ENCODE measurements around the gene PRKAG2.

Gene PRKAG2

DNA sequence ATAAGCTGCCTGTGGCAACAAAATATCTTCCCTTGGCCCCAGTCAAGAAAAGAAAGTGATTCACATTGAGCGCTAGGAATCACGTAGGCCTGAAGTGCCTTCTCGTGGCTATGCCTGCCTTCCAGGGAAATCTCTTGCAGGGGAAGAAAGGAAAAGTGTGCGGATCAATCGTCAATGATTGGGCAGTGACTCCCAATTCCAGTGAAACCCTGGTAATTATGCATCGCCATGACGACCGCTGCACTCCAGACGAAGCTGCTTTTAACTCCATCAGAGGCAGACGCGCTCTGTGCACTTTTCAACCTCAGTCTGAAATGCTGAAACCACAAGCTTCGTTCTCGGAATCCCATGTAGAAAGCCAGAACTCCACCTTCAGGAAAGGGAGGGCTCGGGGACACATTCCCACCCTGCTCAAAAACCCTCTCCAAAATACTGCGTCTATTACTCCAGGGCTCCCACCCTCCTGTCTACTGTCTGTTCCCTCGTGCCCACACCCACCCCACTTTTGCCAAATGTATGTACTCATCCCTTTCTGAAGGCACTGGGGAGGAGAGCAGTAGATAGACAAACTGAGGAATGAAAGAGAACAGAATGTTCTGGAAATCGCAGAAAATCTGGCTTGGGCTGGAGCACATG, 24.2 kb upstream of the PRKAG2 start:
- no peak for DNase-seq (ENCODE audit: low read depth)

DNA sequence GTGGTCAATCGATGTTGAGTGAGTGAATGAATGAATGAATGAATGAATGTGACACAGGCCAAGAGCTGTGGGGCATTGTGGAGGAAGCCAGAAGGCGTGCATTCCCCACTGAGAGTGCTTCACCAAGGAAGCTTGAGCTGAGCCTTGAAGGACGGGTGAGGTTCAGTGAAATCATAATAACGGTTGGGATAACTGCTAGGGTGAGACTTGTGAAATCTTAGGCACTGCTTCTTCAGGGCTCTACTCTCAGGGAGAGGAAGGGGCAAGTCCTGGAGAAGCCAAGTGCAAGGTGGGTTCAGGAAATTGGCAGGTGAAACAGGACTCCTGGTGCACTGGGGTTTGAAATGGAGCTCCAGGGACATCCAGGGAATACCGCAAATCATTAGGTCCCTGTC, 23.7 kb upstream of the PRKAG2 start:
- no peak for DNase-seq (ENCODE audit: low read depth)

DNA sequence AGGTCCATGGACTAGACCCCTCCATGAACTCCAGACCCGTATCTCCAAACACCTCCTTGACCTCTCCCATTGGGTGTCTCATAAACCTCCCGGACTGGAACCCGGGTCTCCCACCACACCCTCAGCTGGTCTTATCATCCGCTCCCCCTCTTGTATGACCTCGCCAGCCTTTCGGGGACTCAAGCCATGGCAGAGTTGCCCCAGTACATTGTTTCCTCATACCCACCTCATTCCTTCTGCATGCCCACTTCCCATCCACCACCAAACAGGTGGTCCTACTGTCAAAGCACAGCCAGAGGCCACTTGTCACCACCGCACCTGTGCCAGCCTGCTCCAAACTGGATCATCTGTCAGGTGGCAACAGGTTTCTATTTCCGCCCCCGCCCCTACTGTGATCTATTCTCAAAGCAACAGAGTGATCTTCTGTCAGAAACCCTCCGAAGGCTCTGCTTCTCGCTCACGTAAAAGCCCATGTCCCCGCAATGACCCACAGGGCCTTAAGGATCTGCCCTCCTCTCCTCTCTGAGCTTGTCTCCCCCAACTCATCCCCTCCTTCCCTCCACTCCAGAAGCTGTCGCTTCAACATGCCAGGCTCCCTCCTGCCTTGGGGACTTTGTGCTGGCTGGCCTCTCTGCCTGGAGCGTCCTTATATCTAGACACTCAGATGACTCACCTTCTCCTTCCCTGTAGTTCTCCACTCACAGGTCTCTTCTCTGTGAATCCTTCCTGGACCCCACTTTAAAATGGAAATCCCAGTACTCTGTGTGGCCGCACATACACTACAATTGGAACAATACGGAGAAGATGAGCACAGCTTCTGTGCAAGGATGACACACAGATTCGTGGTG, 22.8 kb upstream of the PRKAG2 start:
- no peak for DNase-seq (ENCODE audit: low read depth)

DNA sequence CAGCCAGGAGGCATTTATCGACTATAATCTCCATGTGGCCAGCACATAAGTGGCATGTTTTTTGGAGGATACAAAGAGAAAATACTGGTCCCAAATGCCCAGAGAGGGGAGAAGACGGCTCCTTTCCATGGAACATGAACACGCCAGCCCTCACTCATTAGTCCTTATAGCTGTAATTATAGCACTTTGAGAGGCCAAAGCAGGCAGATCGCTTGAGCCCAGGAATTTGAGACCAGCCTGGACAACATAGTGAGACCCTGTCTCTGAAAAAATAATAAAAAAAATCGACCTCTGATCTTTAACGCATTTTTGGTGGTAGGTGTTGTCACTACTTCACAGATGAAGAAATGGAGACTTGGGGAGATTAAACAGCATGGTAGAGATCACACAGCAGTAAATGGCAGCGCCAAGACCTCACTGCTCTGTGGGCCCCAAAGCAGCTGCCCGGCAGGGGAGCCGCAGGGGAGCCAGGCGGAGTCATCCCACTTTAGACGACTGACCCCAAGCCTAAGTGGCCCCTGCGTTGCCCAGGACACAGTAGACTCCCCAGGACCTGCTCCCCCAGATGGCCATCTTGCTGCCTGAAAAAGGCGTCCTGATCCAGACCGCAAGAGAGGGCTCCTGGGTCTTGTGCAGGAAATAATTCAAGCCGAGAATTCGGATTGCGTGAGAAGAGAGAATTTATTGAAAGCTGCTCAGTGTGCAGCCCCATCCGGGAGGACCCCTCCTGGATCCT, 21.2 kb upstream of the PRKAG2 start:
- no peak for DNase-seq (ENCODE audit: low read depth)

GRCh38 chr7:151897161-151897731, 20.3 kb upstream of the PRKAG2 start:
- no peak for DNase-seq (ENCODE audit: low read depth)

DNA sequence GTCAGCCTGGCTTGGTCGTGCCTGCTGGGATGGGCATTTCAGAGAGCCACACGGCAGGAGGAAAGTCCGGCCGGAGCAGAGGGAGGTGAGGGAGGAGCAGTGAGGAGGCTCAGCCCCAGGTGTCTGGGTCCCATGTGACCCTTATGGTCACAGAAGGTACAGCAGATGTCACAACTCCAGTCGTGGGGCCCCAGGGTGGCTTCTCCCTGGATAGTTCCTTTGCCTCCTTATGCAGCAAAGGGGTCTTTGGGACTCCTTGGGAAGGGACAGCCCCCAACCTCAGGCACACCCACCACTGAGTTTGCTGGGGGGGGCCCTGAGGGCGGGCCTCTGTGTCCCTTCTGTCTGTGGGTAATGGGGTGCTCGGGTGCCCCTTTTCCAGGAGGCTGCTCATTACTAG, 19.6 kb upstream of the PRKAG2 start:
- DNase-seq (ENCODE audit: low read depth), result no peak

GRCh38 chr7:151896086-151896485, 19.2 kb upstream of the PRKAG2 start:
- DNase-seq (ENCODE audit: low read depth), result peak; percentile 12

DNA sequence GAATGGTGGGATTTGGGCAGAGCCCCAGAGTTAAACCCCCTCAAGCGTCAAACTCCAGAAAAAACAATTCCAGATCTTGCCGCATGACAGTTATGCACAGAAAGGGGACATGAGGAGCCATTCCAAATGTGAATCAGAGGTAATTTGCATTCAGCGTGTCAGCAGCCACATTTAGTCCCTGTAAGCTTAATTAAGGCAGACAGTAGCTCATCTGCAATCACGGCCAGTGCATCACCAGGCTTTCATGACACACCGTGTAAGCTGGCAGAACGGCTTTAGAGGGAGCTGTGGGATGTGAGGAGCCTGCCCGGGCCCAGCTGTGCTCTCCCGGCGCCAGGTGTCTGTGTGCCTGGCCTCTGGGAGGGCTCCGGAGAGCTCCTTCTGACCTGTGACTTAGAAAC, 18.7 kb upstream of the PRKAG2 start:
- DNase-seq (ENCODE audit: low read depth), result no peak

GRCh38 chr7:151895008-151895630, 18.2 kb upstream of the PRKAG2 start:
- DNase-seq (ENCODE audit: low read depth), result no peak

GRCh38 chr7:151894111-151895007, 17.4 kb upstream of the PRKAG2 start:
- no peak for DNase-seq (ENCODE audit: low read depth)

GRCh38 chr7:151893405-151893923, 16.5 kb upstream of the PRKAG2 start:
- no peak for DNase-seq (ENCODE audit: low read depth)

GRCh38 chr7:151891753-151892152, 14.8 kb upstream of the PRKAG2 start:
- no peak for DNase-seq (ENCODE audit: low read depth)

- DNase-seq (ENCODE audit: low read depth), result no peak
Measured at GRCh38 chr7:151891182-151891581, 14.3 kb upstream of the PRKAG2 start.

DNA sequence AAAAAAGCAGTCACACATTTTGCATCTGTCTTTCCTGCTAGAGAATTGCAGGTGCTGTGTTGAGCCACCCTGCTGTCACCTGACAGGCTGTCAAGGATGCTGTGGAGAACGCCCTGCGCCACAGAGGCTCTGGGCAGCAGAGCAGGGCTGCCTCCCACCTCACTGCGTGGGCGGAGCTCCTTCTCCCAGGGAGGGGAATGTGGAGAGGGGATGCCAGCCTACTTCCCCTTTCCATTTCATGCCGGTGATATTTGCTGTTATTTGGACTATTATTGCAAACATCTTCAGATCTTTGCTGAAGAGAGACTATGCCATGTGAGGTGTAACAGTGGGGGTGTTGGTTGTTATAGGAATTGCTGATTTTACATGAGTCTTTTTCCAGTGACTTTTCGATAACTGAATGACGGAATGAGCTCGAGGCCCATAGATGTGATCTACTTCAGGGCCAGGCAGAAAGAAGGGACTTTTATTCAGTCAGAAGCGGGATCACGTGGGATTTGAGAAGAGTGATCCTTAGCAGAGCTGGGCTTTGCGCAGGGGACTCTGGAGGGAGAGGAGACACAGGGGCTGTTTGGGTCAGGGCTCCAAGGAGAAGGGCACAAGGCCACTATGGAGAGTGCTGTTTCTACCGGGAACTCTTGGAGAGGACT, 13.6 kb upstream of the PRKAG2 start:
- DNase-seq (ENCODE audit: low read depth), result no peak

DNA sequence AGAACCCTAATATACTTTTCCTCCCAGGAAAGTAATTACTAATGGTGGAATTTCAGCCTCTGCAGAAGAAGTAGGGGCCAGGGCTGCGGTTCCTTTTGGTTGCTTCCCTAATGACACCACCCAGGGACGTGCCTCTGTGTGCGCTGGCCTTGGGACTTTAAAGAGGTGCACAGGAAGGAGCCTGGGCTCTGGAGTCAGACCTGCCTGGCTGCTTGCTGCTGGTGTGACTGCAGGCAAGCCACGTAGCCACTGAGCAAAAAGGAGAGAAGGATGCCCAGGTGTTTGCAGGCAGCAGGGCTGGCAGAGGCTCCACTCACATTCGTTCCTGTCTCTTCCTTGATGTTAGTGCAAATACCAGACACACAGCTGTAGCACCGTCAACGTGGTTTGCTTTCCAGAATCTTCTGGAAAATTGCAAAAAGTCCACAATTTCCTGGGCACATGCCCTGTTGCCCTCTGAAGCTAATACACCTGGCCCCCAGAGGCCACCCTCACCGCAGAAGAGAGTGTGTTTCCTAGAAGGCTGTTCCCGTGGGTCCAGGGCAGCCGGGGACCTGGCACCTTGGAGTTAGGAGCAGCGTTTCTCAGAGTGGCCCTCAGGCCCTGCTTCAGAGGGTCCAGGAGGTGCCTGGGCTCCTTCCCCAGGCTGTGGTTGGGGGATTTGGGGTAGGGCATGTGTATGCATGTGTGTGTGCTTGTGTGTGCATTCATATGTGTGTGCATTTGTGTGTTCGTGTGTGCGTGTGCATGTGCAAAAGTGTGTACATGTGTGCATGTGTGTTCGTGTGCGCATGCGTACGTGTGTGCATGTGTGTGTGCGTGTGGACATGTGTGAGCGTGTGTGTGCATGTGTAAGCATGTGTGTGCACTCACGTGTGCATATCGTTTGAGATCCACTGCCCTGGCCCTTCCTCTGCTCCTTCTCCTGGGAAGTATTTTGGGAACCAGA, 12.8 kb upstream of the PRKAG2 start:
- DNase-seq (ENCODE audit: low read depth), result no peak

GRCh38 chr7:151888079-151889067, 11.5 kb upstream of the PRKAG2 start:
- no peak for DNase-seq (ENCODE audit: low read depth)

GRCh38 chr7:151886783-151887182, 9.9 kb upstream of the PRKAG2 start:
- DNase-seq (ENCODE audit: low read depth), result no peak

DNA sequence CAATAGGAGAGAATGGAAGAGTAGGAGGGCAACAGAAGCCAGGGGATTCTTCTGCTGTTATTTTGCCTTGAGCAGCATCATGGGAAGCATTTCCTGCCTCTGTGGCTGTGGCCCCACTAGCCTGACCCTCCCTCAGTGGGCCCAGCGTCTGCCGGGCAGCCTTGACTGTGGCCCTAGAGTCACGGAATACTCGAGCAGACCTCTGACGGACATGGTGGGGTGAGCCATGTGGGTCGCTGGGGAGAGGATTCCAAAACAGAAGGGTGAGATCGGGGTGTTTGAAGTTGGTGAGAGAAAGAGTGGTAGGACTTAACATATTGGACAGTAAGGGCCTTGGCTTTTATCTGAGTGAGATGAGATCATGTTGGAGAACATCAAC, 8.3 kb upstream of the PRKAG2 start:
- DNase-seq (ENCODE audit: low read depth), result no peak

Data from iris pigment epithelial cell (primary cell).